ENCODE data around the gene LCN6. TPM values are rescaled to one million over a fixed set of nuclear protein-coding genes. Genes with fewer than 3 reads are reported as not detected.

The LCN6 gene
- total and polyA plus RNA-seq, 9 of the 15 experiments (the other 6 are each of a cell fraction or from before 2014, with no cell fraction given): 0.10 to 0.45 (median 0.37) TPM; not detected in 5

DNA sequence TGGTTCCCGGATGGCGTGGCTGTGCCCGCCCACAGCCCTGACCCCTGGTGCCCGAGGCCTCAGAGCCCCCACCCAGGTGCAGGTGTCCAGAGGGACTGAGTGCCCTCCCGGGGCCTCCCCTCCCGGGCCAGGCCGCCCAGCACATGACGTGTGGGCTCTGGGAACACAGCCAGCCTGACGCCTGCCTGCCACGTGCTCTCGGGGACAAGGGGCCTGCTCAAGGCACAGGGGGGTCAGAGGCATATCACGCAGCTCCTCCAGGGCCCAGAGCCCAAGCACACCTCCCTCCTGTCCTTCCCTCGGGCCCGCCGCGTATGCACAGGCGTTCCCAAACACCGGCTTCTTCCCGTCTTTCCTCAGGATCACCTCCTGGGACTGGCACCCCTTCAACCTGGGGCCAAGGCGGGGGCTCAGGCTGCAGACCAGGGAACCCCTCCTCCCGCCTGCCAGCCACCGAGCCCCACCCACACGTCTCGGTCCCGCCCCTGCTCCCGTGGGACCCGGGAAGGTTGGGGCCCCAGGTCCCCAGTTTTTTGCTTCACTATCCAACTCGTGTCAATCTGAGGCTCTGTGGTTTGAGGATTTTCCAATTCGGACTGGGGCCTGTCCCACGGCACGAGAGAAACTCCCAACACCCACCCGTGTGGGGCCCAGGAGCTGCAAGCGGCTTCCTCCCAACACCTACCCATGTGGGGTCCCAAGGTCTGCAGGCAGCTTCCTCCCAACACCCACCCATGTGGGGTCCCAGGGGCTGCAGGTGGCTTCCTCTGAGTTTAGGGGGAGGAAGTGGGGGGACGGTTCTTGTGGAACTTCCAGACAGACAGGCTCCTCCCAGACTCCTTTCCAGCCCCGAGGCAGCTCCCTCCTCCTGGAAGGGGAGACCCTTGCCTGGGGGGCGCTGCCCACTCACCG lies 7.1 kb downstream of the LCN6 start (continued):
- TF ChIP-seq, protein P1, sequence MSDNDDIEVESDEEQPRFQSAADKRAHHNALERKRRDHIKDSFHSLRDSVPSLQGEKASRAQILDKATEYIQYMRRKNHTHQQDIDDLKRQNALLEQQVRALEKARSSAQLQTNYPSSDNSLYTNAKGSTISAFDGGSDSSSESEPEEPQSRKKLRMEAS (CRISPR knock-in tag; IDR thresholded peaks at IDR 0.05): peak; percentile 84
- TF ChIP-seq SAP30 (IDR thresholded peaks at IDR 0.05; ENCODE audit: borderline replicate concordance, insufficient read depth, low read depth, low read length, poor library complexity, severe bottlenecking) (no peak), SPI1 (IDR thresholded peaks at IDR 0.05; ENCODE audit: borderline replicate concordance, low read depth, low read length) (no peak), BHLHE40 (IDR thresholded peaks at IDR 0.05; ENCODE audit: low read length) (peak; percentile 88), BMI1 (IDR thresholded peaks at IDR 0.05; ENCODE audit: low read length) (no peak), ZNF121 (CRISPR knock-in tag; conservative IDR thresholded peaks at IDR 0.05) (no peak), ZBTB7A (IDR thresholded peaks at IDR 0.05; ENCODE audit: borderline replicate concordance, control insufficient read depth, low read depth, low read length) (peak; percentile 17; the same call in 1 of the 2 replicates), NFIC (IDR thresholded peaks at IDR 0.05) (peak; percentile 73)
- TF ChIP-seq, protein P2, sequence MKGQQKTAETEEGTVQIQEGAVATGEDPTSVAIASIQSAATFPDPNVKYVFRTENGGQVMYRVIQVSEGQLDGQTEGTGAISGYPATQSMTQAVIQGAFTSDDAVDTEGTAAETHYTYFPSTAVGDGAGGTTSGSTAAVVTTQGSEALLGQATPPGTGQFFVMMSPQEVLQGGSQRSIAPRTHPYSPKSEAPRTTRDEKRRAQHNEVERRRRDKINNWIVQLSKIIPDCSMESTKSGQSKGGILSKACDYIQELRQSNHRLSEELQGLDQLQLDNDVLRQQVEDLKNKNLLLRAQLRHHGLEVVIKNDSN (CRISPR knock-in tag; IDR thresholded peaks at IDR 0.05): peak; percentile 56; the same call in 1 of the 2 replicates

Measured in K562 (cell line).